C4-2B (cell line): ENCODE results near the gene ZNF71.

ENCODE experiments used
- CTCF ChIP-seq: fragments of 450-650 bp; conservative IDR thresholded peaks from 2 replicates; pipeline ENCODE4 v1.5.1; 2017; ENCODE audit warnings: mild to moderate bottlenecking
- ZFX ChIP-seq: fragments of 450-650 bp; IDR thresholded peaks from 2 replicates; pipeline ENCODE4 v1.6.1; 2017

- TF ChIP-seq CTCF (no peak), ZFX (no peak)
Measured at GRCh38 chr19:56619121-56619520, 24.0 kb downstream of the ZNF71 start.
